Activated T-helper 1 cell treated with Interleukin-2 at 50 U/mL for 16 hours (primary cell): ENCODE results near the gene FUT8.
"Not testable (repeated sequence)": the region's sequence is repeated elsewhere in the genome, so short reads cannot be mapped to it uniquely, and the experiment has no call there.

ENCODE experiments used
- DNase-seq: peaks from one replicate; pipeline ENCODE4 v3.0.0-alpha.2; 2020; ENCODE audit warnings: low read depth

FUT8 gene

GRCh38 chr14:65453807-65454480 lies 41.4 kb downstream of the FUT8 start:
- DNase-seq, result no peak

- no peak for DNase-seq
Observed at GRCh38 chr14:65456247-65456646, 43.7 kb downstream of the FUT8 start.

- DNase-seq, result no peak
Observed at GRCh38 chr14:65461730-65462129, 49.2 kb downstream of the FUT8 start.

- DNase-seq, result no peak
Observed at GRCh38 chr14:65462411-65462810, 49.9 kb downstream of the FUT8 start.

GRCh38 chr14:65465584-65465983 lies 53.1 kb downstream of the FUT8 start:
- no peak for DNase-seq

- DNase-seq, result not testable (repeated sequence)
Observed at GRCh38 chr14:65467926-65468325, 55.4 kb downstream of the FUT8 start.

- no peak for DNase-seq
Observed at GRCh38 chr14:65469903-65470302, 57.4 kb downstream of the FUT8 start.

GRCh38 chr14:65470404-65470880 lies 57.9 kb downstream of the FUT8 start:
- no peak for DNase-seq

- DNase-seq, result no peak
Observed at GRCh38 chr14:65471038-65471878, 58.7 kb downstream of the FUT8 start.

GRCh38 chr14:65472189-65472588 lies 59.7 kb downstream of the FUT8 start:
- no peak for DNase-seq

GRCh38 chr14:65476273-65476941 lies 63.9 kb downstream of the FUT8 start:
- DNase-seq, result no peak

GRCh38 chr14:65476942-65477318 lies 64.4 kb downstream of the FUT8 start:
- DNase-seq, result no peak

- no peak for DNase-seq
Observed at GRCh38 chr14:65478017-65478416, 65.5 kb downstream of the FUT8 start.

GRCh38 chr14:65478596-65478995 lies 66.1 kb downstream of the FUT8 start:
- DNase-seq, result no peak

GRCh38 chr14:65479386-65479785 lies 66.9 kb downstream of the FUT8 start:
- no peak for DNase-seq

- DNase-seq, result no peak
Observed at GRCh38 chr14:65482757-65483438, 70.4 kb downstream of the FUT8 start.

GRCh38 chr14:65483647-65484046 lies 71.1 kb downstream of the FUT8 start:
- no peak for DNase-seq

- no peak for DNase-seq
Observed at GRCh38 chr14:65485516-65485915, 73.0 kb downstream of the FUT8 start.

- no peak for DNase-seq
Observed at GRCh38 chr14:65486863-65487262, 74.3 kb downstream of the FUT8 start.

- no peak for DNase-seq
Observed at GRCh38 chr14:65487783-65488494, 75.4 kb downstream of the FUT8 start.

GRCh38 chr14:65491274-65491673 lies 78.7 kb downstream of the FUT8 start:
- DNase-seq, result no peak

- DNase-seq, result no peak
Observed at GRCh38 chr14:65492266-65492665, 79.7 kb downstream of the FUT8 start.
